Activated gamma-delta T cell treated with Interleukin-2 at 50 U/mL for 16 hours (primary cell): Measurements from ENCODE around the gene CELF4.

Experiments used
- DNase-seq: peaks from one replicate; pipeline ENCODE4 v3.0.0-alpha.2; 2020

Gene CELF4

DNA sequence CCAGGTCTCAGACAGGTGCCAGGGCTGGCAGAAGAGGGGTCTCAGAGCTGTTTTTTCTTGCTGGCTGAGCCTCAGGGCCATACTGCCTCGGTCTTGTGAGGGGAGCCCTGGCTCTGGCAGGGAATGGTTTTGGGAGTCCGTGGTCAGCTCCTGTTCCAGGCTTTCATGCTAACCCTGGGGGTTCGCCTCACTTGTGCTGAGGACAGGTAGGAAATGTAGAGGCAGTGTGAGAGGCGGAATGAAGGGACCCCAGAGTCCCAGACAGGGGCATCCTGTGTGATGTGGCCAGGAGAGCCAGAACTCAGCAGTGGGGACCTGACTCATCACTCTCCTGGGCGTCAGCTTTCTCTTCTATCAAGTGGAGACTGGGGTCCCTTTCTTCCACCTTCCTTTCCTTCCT lies 5.7 kb upstream of the CELF4 start:
- no peak for DNase-seq

DNA sequence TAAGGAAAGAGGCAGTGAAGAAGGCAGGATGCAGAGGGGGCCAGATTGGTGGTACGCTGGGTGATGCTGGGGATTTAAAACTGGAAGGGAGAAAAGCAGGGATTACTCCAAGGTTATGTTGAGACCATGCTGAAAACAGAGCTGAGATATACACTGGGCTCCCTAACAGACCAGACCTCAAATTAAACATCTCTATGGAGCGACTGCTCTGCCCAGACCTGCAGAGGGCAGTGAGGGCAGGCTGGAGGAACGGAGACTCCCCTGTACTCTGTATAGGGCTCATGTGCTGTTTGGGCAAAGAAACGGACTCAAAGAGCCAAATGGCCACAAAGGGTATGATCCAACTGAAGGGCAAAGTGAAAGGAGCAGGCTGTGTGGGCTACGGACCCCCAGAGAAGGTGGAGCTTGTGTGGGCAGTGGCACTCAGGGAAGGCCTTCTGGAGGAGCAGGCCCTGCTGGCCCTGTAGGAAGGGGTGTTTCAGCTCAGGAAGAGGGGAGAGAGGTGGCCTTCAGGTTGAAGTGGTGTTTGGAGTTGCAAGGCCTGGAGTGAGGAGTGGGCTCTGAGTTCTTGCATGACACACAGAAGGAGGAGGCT lies 4.8 kb upstream of the CELF4 start:
- no peak for DNase-seq

DNA sequence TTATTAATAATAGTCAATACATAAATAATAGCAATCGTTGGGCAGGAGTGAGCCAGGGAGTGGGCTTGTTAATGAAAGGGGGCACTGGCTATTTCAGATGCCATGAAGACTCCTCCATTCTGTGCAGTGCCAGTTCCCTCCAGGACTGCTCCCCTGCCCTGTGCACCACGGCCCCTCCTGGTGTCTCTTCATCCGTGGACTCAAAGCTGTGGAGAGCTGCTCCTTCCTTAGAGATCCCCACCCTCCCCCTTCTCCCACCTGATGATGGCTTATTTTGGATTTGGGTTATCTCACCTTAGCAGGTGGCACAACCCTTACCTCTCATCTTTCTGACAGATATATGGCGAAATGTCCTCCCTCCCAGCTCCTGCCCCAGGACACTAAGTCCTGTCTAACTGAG lies 3.1 kb upstream of the CELF4 start:
- DNase-seq = no peak

DNA sequence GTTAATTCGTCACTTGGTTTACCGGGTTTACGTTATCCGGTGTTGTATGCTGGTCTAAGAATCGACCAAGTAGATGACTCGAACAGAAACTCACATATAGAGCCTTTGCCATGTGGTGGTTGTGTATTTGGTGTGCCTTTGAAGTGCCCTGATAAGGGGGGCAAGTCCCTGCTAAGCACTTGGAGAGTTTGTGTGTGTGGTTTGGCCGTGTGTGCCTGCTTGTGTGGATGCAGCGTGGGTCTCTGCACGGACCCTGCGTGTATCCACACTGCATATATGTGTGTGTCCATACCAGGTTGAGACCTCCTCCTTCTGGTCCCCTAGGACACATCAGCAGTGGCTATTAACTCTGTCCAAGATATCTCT lies 2.4 kb upstream of the CELF4 start:
- DNase-seq = no peak

DNA sequence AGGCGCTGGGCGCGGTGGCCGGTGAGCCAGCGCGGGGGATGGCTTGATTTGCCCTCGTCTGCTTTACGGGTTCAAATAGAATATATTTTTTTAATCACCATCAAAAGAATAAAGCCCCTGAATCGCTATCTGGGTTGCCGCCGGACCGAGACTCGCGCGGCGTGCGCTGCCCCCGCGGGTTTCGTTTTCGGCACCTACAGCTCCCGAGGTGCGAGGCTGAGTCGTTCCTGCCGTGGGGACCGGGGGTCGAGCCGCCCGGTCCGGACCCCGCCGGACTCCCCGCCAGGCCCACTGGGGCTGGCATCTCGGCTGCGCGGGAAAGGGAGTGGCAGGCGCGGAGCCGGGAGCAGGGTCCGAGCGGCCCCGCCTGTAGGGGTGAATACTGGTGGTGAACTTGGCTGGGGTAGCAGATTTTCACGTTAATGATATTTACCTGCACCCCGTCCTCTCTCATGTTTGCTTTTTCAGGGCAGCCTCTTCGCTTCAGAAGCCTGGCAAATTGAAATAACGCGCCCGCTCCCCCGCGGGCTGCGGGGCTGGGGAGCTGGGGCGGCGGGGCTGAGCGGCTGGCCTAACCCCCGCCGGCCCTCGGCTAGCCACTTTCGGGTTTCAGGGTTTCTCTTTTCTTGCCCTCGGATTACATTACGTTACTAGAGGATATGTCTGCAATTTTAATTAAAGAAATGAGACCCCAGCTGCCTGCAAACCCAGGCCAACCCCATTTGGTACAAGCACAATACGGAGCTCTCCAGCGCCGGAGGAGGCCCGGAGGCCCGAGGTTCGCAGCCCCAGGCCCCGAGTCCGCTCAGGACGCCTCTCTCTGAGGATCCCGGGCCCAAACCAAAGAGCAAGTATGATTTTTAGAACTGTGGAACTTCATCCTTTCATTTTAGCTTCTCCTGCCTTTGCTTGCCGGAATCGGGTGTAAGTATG lies 1.7 kb upstream of the CELF4 start:
- no peak for DNase-seq

DNA sequence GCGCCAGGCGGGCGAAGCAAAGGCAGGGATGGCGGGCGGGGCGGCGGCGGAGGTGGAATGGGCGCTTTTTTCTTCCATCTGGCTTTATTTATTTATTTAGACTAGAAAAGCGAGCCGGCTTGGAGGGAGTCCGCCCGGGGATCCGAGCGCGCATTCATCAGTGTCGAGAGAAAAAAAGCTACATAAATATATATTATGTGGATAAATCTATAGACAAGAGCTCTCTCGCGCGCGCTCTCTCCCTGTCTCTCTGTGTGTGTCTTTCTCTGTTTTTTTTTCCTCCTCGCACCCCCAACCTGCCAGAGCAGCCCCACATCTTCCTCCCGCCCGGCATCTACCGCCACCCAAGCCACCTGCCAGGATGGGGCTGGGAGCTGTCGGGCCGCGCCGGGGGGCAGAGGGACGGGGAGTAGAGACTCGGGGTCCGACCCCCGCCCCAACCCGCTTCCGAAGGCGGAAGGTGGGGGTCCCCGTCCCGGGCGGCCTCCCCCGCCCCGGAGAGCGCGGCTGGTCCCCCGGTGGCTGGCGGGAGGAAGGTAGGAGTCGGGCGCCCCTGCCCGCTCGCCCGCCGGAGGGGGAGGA lies 972 bp upstream of the CELF4 start:
- DNase-seq = no peak

DNA sequence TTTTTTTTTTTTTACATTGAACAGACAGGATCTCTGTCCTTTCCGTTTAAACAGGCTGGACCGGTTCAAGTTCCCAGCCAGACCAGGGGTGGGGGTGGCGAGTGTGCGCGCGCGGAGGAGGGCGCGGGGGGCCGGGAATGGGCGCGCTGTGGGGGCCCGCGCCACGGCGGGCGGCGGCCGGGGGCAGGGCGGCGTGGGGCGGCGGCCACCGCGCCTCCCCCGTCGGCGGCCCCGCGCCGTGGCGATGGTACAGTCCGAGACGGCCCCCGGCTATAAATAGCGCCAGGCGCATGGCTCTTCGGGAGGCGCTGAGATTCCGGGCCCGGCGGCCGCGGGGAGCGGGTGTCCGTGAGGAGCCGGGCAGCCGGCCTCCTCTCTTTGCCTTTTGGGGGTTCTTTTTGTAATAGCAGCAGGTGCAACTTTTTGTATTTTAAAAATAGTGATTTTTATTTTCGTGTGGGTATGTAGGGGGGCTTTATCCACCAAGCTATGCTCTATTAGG lies 430 bp upstream of the CELF4 start:
- DNase-seq = no peak

DNA sequence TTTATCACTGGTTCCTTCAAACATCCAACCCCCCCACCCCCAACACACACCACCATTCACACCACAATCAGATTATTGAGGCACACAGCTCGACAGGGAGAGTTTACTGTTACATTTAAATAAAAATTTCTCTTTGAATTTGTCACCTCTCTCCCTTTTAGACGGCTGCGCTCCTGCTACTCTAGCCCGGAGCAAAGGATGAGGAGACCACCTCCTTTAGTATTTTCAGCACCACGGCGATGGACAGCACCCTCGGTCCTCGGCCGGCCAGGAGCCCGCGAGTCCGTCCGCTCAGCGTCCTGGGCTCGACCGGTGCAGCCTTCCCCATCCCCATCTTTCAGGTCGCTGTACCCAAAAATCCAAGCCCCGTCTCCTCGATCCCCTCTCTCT lies 892 bp downstream of the CELF4 start:
- no peak for DNase-seq

DNA sequence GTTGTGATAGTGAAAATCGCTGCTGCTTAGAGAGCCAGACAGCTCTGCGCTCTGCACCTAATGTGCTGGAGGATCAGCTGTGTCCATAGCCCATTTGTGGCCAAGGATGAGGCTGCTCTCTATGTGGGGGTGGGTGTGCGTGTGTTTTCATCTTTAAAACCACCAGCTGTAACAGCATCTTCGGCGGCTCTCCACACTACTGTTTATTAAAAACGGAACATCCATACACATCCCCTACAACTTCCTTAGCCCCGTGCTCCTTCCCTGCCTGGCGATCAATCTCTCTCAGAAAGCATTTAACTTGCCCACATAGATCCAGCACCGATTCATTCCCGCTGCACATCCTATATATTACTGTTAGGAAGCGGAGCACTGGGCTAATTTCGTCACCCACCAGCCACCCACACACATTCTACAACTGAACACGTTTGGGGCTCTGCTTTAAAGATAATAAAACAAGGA lies 1.6 kb downstream of the CELF4 start:
- DNase-seq = no peak

DNA sequence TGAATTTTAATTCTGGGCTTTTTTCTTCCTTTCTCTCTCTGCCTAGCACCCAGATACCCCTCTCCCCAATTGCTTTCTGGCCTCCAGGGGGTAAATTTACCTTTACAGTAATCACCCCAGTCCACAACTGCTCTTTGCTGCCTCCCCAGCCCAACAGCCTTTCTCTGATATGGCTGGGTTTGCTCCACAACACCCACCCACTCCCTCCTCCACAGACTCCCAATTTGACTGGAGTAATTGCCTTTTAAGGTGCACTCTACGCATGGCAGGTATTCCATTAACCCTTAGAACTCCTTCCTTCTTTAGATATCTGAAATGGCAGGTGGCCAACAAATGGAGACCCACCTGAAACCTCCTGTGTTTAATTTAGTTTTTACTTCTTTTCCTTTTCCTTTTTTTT lies 3.6 kb downstream of the CELF4 start:
- no peak for DNase-seq

DNA sequence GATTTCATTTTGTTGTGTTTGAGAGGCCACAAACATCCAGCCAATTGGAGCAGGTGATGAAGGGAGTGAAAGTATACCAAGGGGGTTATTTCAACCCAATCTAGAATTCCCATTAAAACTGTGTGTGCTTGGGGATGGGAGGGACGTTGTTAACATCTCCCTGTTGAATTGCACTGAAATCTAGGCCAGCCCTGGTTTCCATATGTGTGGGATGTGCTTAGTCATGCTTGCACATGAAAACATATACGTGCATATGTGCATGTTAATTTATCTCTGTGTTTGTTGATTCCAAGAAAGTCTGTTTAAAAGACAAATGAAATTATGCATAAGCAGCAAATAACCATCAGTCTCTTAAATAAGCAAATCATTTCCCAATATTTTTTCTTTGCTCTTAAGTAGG lies 5.6 kb downstream of the CELF4 start:
- no peak for DNase-seq

DNA sequence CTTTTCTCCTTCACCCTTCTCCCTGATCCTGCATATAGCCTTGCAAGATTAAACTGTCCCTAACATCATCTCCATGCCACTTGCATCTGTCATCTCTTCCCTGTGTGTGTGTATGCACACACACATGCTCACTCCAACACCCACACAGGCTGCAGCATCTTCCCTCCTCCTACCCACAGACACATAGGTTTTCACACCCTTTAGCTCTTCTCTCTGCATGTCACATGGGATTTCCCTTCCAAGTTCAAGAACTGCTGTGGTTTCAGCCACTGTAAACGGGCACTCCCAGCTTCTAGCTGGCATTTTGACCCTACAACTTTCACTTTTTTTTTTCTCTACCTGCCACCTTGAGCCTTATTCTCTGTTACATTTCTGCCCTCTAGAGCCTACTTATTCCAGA lies 6.4 kb downstream of the CELF4 start:
- DNase-seq = no peak

DNA sequence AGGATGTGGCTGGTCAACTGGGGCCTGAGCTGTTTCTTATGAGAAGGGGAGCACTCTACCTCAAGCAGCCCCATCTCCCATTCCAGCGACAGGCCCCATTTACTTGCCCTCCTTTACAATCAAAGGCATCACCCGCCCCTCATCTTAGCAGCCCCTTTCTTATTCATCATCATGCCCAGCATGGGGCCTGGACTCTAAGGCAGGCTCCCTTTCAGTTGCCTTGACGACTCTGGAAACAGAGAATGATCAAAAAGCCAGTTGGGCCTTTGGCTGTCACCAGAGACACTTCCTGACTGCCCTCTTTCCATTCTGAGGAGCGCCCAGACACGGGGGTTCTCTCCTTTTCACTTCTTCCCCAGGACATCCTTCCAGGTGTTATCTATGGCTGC lies 11.2 kb downstream of the CELF4 start:
- DNase-seq = no peak

DNA sequence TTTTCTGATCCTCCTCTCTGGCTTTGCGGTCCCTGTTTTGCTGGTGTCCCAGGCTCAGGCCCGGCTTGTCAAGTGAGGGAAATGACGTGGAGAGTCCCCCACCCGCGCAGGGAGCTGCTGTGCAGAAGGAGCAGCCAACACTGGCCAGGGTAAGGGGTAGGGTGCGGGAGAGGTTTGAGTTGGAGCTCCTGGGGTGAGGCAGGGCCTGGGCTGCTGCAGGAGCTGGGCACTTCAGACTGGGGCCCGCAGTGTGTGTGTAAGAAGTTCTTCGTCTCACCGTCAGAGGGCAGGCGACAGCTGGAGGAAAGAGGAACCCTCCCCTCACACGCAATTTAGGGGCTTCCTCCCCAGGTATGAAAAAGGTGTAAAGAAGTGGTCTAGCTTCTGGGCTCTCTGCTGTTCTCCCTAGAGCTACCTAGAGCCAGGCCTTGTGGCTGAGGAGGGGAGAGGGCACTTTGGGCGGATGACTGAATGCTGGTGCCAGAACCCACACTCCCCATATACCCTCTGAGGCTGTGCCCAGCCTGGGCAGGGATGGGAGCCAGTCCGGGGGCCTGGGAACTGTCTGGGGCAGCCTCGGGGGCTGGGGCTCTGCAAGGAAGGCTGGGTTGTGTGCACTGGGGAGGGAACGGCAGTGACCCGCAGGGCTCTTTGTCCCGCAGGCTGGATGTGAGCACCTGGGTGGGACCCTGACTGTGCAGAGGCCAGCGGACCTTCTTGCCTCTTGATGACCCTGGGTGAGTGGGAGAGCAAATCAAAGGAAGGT lies 11.8 kb downstream of the CELF4 start:
- no peak for DNase-seq

DNA sequence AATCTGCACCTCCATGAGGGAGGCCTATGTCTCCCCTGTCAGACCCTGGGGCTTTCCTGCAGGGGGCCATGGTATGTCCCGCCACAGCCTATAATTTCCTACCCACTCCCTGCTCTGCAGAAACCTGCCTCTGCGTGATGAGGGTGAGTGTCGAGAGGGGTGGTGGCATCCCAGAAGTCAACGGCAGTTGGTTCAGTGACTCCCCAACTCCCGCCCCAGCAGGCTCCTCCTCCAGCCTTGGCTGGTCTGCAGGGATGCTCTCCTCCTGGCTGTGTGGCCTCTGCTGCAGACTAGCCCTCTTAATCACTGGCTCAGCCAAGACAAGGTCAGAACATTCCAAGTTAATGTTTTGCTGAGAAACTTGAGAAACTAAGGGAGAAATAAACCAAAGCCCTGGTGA lies 13.3 kb downstream of the CELF4 start:
- no peak for DNase-seq

DNA sequence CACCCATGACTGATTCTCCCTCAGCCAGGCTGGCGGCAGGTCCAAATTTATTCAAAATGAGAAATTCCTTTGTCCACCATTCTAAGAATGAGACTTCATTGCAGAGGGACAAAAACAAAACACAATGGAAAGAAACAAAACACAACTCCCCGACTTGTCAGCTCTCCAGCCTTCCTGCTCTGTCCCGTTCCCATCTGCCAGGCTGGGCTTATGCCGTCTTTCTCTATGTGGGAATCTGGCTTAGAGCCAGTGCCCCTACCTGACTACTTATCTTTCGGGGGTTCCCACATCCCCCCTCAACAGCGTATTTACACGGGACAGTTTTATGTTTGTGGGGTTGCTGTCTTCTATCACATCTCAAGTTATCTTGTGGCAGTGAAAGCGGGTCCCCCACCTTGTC lies 13.8 kb downstream of the CELF4 start:
- DNase-seq = no peak

DNA sequence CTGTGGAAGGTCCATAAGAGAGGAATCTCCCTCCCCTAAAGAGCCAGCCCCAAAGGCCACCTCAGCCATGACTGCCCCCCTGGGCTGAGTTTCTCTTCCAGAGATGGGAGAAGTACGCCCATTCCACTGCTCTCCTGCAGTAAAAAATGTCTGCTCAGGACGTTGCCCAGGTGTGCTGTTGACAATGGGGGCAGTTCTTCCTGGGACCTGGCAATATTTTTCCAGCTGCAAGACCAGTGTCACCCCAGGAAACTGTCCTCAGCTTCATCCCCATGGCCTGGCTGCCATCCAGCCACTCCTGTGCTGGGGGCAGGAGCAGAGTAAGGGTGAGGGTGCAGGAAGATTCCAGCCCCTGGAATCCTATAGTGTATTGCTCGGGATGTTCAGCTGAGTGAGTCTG lies 14.3 kb downstream of the CELF4 start:
- no peak for DNase-seq

DNA sequence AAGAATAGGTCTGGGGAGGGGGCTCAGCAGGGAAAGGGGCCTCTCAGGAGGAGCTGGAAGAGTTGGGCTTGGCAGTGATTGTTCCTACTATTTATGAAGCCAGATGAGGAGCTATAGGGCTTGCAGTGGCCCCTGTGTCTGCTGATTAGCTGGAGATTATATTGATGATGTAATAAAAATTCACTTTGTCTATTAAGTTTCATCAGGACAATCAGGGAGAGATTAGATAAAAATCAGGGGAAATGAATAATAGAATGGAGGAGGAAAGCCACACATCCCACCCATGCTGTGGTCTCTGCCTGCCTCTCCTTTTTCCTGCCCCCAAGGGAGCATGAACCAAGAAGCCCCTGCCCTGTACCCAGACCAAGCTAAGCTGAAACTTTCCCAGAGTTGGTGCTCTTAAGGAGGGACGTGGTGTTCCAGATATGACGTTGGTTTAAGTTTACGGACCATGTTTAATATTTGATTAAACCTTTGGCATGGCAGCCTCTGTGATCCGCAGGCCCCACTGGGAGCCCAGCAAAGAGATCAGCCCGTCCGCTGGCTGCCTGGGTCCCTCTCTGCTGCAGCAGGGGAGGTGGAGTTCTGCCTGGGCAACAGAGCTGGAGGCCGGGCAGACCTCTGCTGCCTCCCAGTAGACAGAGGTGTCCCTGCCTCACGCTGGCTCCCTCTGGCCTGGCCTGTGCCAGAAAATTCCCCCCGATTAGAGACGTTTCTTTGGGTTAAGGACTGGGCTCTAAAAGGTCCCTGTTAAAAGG lies 15.3 kb downstream of the CELF4 start:
- no peak for DNase-seq

DNA sequence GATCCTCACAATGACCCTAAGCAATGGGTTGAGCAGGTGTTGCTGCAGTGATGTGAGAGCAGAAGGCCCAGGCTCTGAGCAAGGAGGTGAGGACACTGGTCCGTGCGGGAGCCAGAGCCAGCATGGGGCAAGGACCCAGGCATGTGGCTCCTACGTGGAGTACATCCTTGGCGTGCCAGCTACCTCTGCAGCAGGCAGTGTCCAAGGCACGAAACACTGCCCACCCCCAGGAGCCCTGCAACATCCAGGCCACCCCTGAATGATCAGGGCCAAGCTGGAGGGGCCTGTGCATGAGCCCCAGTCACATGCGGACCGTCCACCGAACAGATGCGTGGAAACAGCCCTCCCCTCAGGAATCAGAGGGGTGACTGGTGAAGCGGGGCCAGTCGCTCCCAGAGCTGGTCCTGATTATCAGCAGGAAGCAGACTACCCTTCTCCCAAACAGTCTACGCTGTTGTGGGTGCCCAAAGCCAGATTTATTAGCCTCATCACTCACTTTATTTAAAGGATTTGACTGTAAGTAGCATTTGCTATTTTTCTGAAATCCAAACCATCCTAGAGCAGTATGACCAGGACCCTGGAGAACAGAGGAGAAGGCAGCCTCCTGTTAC lies 16.8 kb downstream of the CELF4 start:
- DNase-seq = no peak

DNA sequence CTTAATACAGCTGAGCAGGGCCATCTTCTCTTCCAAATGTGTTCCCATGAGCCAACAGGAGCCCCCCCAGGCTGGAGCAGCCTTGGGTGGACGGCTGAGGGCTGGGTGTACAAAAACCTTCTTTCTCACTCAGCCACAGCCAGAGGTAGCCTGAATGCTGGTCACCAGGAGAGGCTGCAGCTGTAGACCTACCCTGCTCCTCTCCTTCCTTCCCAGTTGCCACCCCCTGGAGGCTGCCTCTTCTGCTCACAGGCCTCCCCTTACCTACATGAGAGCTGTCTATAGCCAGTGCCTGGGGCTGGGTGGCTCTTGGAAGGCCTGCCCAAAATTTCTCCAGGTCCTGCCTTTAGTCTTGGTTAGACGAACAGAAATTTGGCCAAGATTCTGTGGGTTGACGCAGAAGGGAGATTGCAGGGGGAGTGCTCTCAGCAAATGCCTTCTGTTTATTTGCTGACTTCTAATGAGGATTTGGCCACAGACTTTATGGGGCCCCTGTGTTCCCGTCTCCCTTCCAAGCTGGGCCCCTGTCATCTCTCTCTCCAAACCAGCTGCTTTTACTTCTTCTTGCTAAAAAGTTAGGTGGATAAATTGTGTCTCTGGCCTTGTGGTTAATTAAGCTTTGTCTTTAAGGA lies 18.3 kb downstream of the CELF4 start:
- DNase-seq = no peak

DNA sequence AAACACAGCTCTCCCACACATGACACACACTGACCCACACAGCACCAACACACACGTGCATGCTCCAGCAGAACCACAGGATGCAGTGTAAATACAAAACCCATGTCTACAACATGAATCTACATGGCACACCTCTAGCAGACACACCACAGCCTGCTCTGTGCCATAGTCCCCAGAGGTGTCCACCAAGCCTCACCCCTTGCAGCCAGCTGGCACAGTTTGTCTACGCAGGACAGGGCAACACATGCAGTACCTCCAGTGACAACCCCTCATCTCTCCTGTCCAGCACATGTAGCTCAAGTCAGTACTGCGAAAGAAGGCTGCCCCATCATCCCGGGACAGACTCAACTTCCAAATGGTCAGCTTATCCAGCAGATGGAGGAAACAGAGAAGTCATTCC lies 18.9 kb downstream of the CELF4 start:
- no peak for DNase-seq

DNA sequence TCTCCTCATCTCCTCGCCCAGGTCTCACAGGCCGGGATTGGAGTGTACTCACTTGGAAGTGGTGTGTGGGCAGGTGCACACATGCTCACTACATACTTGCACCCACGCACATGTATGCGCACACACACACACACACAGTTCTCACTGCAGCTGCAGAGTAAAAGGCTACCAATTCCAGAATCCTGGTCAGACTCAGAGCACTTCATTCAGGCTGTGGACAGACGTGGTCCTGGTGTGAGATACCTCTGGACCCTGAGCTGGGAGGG lies 19.4 kb downstream of the CELF4 start:
- DNase-seq = no peak
